Ishikawa (cell line): Measurements from ENCODE around the gene POU5F1.

Experiments used
- CEBPB ChIP-seq: IDR thresholded peaks from 2 replicates; pipeline ENCODE4 v1.6.1; 2012
- CREB1 ChIP-seq: IDR thresholded peaks from 2 replicates; pipeline ENCODE4 v1.6.1; 2012; ENCODE audit warnings: low read depth
- REST ChIP-seq: IDR thresholded peaks from 2 replicates; pipeline ENCODE4 v1.6.1; 2012; ENCODE audit warnings: low read depth, mild to moderate bottlenecking
- TAF1 ChIP-seq: IDR thresholded peaks from 2 replicates; pipeline ENCODE4 v1.6.1; 2012; ENCODE audit warnings: low read depth, mild to moderate bottlenecking
- TCF12 ChIP-seq: IDR thresholded peaks from 2 replicates; pipeline ENCODE4 v1.6.1; 2012; ENCODE audit warnings: low read depth
- TEAD4 ChIP-seq: IDR thresholded peaks from 2 replicates; pipeline ENCODE4 v1.6.1; 2012
- TF ChIP-seq, protein P1 (sequence below): IDR thresholded peaks from 2 replicates; pipeline ENCODE4 v1.6.1; 2012

DNA sequence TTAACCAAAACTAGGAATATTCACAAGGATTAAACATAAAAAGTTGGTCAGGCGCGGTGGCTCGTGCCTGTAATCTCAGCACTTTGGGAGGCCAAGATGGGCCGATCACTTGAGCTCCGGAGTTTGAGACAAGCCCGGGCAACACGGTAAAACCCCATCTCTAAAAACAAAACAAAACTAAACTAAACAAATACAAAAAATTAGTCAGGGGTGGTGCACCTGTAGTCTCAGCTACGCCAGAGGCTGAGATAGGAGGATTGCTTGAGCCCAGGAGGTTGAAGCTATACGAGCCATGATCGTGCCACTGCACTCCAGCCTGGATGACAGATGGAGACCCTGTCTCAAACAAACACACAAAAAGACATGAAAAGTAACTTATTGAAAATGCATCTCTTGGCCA lies 34.8 kb downstream of the POU5F1 start:
- TF ChIP-seq REST: no peak
- TF ChIP-seq CEBPB: no peak
- TF ChIP-seq TEAD4: no peak
- TF ChIP-seq CREB1: no peak
- TF ChIP-seq TCF12: no peak
- TF ChIP-seq, protein P1, sequence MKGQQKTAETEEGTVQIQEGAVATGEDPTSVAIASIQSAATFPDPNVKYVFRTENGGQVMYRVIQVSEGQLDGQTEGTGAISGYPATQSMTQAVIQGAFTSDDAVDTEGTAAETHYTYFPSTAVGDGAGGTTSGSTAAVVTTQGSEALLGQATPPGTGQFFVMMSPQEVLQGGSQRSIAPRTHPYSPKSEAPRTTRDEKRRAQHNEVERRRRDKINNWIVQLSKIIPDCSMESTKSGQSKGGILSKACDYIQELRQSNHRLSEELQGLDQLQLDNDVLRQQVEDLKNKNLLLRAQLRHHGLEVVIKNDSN: no peak
- TF ChIP-seq TAF1: no peak
